GM12878 (cell line): Measurements from ENCODE around the gene KLHL10.

Experiments
- CREB1 ChIP-seq: IDR thresholded peaks from 2 replicates; pipeline ENCODE4 v1.6.1; 2012; ENCODE audit warnings: low read depth, mild to moderate bottlenecking, inconsistent platforms
- CTCF ChIP-seq, 3 experiments: IDR thresholded peaks in 2 of 3; conservative IDR thresholded peaks in 1 of 3; 2 replicates each; pipeline ENCODE4 v1.5.1; 2011; ENCODE audit warnings: low read depth in 3 of 3, low read length in 3 of 3, mild to moderate bottlenecking in 3 of 3, control low read depth in 2 of 3, moderate library complexity in 2 of 3, inconsistent platforms in 1 of 3, mixed read lengths in 1 of 3; ENCODE audit not compliant: control insufficient read depth in 2 of 3, insufficient read depth in 1 of 3; ENCODE audit errors: extremely low read depth in 1 of 3
- EGR1 ChIP-seq, 2 experiments: IDR thresholded peaks; 1 replicate in 1 of 2; 2 replicates in 1 of 2; pipeline ENCODE4 v1.6.1; 2011 to 2012; ENCODE audit warnings: low read depth in 2 of 2, low read length in 2 of 2, borderline replicate concordance in 1 of 2, mild to moderate bottlenecking in 1 of 2, moderate library complexity in 1 of 2
- EP300 ChIP-seq, 2 experiments: fragments of 150-350 bp in 1 of 2; IDR thresholded peaks; 2 replicates each; pipeline ENCODE4 v1.6.1; 2011 to 2012; ENCODE audit warnings: low read depth in 2 of 2, low read length in 2 of 2, borderline replicate concordance in 1 of 2, improper control_type of control experiment in 1 of 2, inconsistent platforms in 1 of 2; ENCODE audit not compliant: control insufficient read depth in 1 of 2
- ETV6 ChIP-seq, 2 experiments: fragments of 450-650 bp in 1 of 2; IDR thresholded peaks in 1 of 2; conservative IDR thresholded peaks in 1 of 2; 2 replicates each; pipeline ENCODE4 v1.6.1; 2014; ENCODE audit warnings: antibody characterized with exemption in 1 of 2, borderline replicate concordance in 1 of 2, low read depth in 1 of 2, mild to moderate bottlenecking in 1 of 2, moderate library complexity in 1 of 2
- EZH2 ChIP-seq: IDR thresholded peaks from 2 replicates; pipeline ENCODE4 v1.6.1; 2012; ENCODE audit warnings: low read depth, mild to moderate bottlenecking, control low read depth, inconsistent platforms, low read length, borderline replicate concordance; ENCODE audit not compliant: control insufficient read depth
- NBN ChIP-seq: fragments of 450-650 bp; IDR thresholded peaks from 2 replicates; pipeline ENCODE4 v1.6.1; 2016
- NR2F1 ChIP-seq: fragments of 450-650 bp; conservative IDR thresholded peaks from 2 replicates; pipeline ENCODE4 v1.6.1; 2017; ENCODE audit warnings: mild to moderate bottlenecking
- POLR2A ChIP-seq: IDR thresholded peaks from 2 replicates; pipeline ENCODE4 v1.6.1; 2011; ENCODE audit warnings: low read depth, mild to moderate bottlenecking, low read length
- RAD21 ChIP-seq: IDR thresholded peaks from 2 replicates; pipeline ENCODE4 v1.6.1; 2011; ENCODE audit warnings: mild to moderate bottlenecking, low read depth, low read length, moderate library complexity; ENCODE audit not compliant: insufficient read depth
- RAD51 ChIP-seq: fragments of 450-650 bp; IDR thresholded peaks from 2 replicates; pipeline ENCODE4 v1.6.1; 2016; ENCODE audit warnings: moderate library complexity, mild to moderate bottlenecking, inconsistent platforms
- ZBTB33 ChIP-seq: fragments of 450-650 bp; IDR thresholded peaks from 2 replicates; pipeline ENCODE4 v1.6.1; 2017; ENCODE audit warnings: mild to moderate bottlenecking
- TF ChIP-seq, protein P1 (sequence below): fragments of 450-650 bp; formaldehyde crosslinking; IDR thresholded peaks from 2 replicates; pipeline ENCODE4 v1.4.0; 2020; ENCODE audit warnings: mild to moderate bottlenecking, moderate library complexity
- TF ChIP-seq, protein P2 (sequence below): fragments of 450-650 bp; IDR thresholded peaks from 2 replicates; pipeline ENCODE4 v1.6.1; 2017; ENCODE audit warnings: borderline replicate concordance

GRCh38 chr17:41796121-41796895 lies 41.3 kb upstream of the KLHL10 start:
- TF ChIP-seq EP300 (IDR thresholded peaks at IDR 0.05; ENCODE audit: borderline replicate concordance in 1 of 2, control insufficient read depth in 1 of 2, low read depth in 2 of 2, low read length in 2 of 2) (no peak), NR2F1 (no peak), EZH2 (no peak), NBN (no peak), CTCF (IDR thresholded peaks at IDR 0.05 in 2 of 3, conservative IDR thresholded peaks at IDR 0.05 in 1 of 3; ENCODE audit: control insufficient read depth in 2 of 3, extremely low read depth in 1 of 3, insufficient read depth in 1 of 3, low read depth in 3 of 3, low read length in 3 of 3) (no peak), RAD21 (no peak), CREB1 (no peak), POLR2A (no peak), RAD51 (no peak), EGR1 (IDR thresholded peaks at IDR 0.05; ENCODE audit: borderline replicate concordance in 1 of 2, low read depth in 2 of 2, low read length in 2 of 2) (no peak), ETV6 (conservative IDR thresholded peaks at IDR 0.05 in 1 of 2, IDR thresholded peaks at IDR 0.05 in 1 of 2; ENCODE audit: borderline replicate concordance in 1 of 2, low read depth in 1 of 2) (no peak), ZBTB33 (no peak)
- TF ChIP-seq, protein P1, sequence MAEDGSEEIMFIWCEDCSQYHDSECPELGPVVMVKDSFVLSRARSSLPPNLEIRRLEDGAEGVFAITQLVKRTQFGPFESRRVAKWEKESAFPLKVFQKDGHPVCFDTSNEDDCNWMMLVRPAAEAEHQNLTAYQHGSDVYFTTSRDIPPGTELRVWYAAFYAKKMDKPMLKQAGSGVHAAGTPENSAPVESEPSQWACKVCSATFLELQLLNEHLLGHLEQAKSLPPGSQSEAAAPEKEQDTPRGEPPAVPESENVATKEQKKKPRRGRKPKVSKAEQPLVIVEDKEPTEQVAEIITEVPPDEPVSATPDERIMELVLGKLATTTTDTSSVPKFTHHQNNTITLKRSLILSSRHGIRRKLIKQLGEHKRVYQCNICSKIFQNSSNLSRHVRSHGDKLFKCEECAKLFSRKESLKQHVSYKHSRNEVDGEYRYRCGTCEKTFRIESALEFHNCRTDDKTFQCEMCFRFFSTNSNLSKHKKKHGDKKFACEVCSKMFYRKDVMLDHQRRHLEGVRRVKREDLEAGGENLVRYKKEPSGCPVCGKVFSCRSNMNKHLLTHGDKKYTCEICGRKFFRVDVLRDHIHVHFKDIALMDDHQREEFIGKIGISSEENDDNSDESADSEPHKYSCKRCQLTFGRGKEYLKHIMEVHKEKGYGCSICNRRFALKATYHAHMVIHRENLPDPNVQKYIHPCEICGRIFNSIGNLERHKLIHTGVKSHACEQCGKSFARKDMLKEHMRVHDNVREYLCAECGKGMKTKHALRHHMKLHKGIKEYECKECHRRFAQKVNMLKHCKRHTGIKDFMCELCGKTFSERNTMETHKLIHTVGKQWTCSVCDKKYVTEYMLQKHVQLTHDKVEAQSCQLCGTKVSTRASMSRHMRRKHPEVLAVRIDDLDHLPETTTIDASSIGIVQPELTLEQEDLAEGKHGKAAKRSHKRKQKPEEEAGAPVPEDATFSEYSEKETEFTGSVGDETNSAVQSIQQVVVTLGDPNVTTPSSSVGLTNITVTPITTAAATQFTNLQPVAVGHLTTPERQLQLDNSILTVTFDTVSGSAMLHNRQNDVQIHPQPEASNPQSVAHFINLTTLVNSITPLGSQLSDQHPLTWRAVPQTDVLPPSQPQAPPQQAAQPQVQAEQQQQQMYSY, result no peak
- TF ChIP-seq, protein P2, sequence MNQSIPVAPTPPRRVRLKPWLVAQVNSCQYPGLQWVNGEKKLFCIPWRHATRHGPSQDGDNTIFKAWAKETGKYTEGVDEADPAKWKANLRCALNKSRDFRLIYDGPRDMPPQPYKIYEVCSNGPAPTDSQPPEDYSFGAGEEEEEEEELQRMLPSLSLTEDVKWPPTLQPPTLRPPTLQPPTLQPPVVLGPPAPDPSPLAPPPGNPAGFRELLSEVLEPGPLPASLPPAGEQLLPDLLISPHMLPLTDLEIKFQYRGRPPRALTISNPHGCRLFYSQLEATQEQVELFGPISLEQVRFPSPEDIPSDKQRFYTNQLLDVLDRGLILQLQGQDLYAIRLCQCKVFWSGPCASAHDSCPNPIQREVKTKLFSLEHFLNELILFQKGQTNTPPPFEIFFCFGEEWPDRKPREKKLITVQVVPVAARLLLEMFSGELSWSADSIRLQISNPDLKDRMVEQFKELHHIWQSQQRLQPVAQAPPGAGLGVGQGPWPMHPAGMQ, result no peak
